Dermis microvascular lymphatic vessel endothelial cell (primary cell): ENCODE results near the gene HEG1. TPM values are rescaled to one million over a fixed set of nuclear protein-coding genes. Genes with fewer than 3 reads are reported as not detected.

Source experiments
- DNase-seq, 2 donors: peaks; one replicate each; pipeline versions ENCODE4 v3.0.0 to v3.0.0-alpha.2; 2010; ENCODE audit warnings: low read depth in 2 of 2
- total RNA-seq: library from RNA; depleted of rRNA; stranded (reverse); fragments of >200 nt; gene quantifications from 2 replicates; pipeline ENCODE4 v1.2.1, GENCODE V29; 2014

Gene HEG1
- total RNA-seq, 1 donor from 2014 or later, result 19.0 TPM

GRCh38 chr3:124997303-124998246 is 58.2 kb downstream of the HEG1 start:
- no peak for DNase-seq

GRCh38 chr3:124995460-124995994 is 60.3 kb downstream of the HEG1 start:
- peak; percentile 45 to 67 for DNase-seq

- peak in 1 of 2 donors; percentile 38 for DNase-seq
These were observed 62.3 kb downstream of the HEG1 start for GRCh38 chr3:124993466-124993865.

GRCh38 chr3:124992041-124992440 is 63.8 kb downstream of the HEG1 start:
- no peak for DNase-seq

GRCh38 chr3:124986192-124987143 is 69.3 kb downstream of the HEG1 start:
- peak in 1 of 2 donors; percentile 44 for DNase-seq

GRCh38 chr3:124985349-124985748 is 70.4 kb downstream of the HEG1 start:
- no peak for DNase-seq

- no peak for DNase-seq
These were observed 71.0 kb downstream of the HEG1 start for GRCh38 chr3:124984754-124985153.

- DNase-seq, result peak in 1 of 2 donors; percentile 40
These were observed 72.9 kb downstream of the HEG1 start for GRCh38 chr3:124982855-124983254.

GRCh38 chr3:124981472-124981871 is 74.3 kb downstream of the HEG1 start:
- no peak for DNase-seq

GRCh38 chr3:124978627-124979026 is 77.2 kb downstream of the HEG1 start:
- DNase-seq, result no peak

- no peak for DNase-seq
These were observed 79.4 kb downstream of the HEG1 start for GRCh38 chr3:124976383-124976782.

- no peak for DNase-seq
These were observed 81.1 kb downstream of the HEG1 start for GRCh38 chr3:124974691-124975090.

- DNase-seq, result no peak
These were observed 82.5 kb downstream of the HEG1 start for GRCh38 chr3:124973290-124973689.

GRCh38 chr3:124972457-124972856 is 83.3 kb downstream of the HEG1 start:
- no peak for DNase-seq

GRCh38 chr3:124969963-124970722 is 85.7 kb downstream of the HEG1 start:
- DNase-seq, result no peak

GRCh38 chr3:124969190-124969589 is 86.6 kb downstream of the HEG1 start:
- DNase-seq, result no peak

- no peak for DNase-seq
These were observed 87.8 kb downstream of the HEG1 start for GRCh38 chr3:124967964-124968363.

- no peak for DNase-seq
These were observed 89.0 kb downstream of the HEG1 start for GRCh38 chr3:124966521-124967445.

- DNase-seq, result peak in 1 of 2 donors; percentile 71
These were observed 90.4 kb downstream of the HEG1 start for GRCh38 chr3:124965413-124965812.

- DNase-seq, result peak in 1 of 2 donors; percentile 10
These were observed 91.4 kb downstream of the HEG1 start for GRCh38 chr3:124964387-124964786.
